H1 (cell line): ENCODE measurements around the gene ZNF366. TPM values are rescaled to one million over a fixed set of nuclear protein-coding genes. Genes with fewer than 3 reads are reported as not detected.

ENCODE experiments used
- CTCF ChIA-PET: fragments of 300-600 bp; sonication (Branson Sonifier 250); formaldehyde crosslinking; loops from one replicate; lab custom pipeline; 2021; ENCODE audit not compliant: partially characterized antibody; lab: Charles Lee
- POLR2A ChIA-PET: fragments of 300-600 bp; sonication (Branson Sonifier 250); formaldehyde crosslinking; loops from one replicate; lab custom pipeline; 2021; ENCODE audit warnings: inconsistent platforms; ENCODE audit not compliant: partially characterized antibody; lab: Charles Lee
- DNase-seq, 2 experiments: peaks; one replicate each; pipeline versions ENCODE4 v3.0.0 to v3.0.0-alpha.2; 2010 to 2022; ENCODE audit warnings: low spot score in 2 of 2, low read depth in 1 of 2, mixed read lengths in 1 of 2
- FAIRE-seq: peaks from 2 replicates; lab custom pipeline; 2011; peaks lifted over from hg19 to GRCh38; lab: Jason Lieb, UNC
- H2AFZ ChIP-seq: 2 replicates; pipeline ENCODE4 v1.8.1; 2012; ENCODE audit warnings: low read length, inconsistent platforms
- H2AK5ac ChIP-seq: 2 replicates; pipeline ENCODE4 v1.6.1; 2013; ENCODE audit warnings: low read depth, low read length
- H2BK120ac ChIP-seq: replicated peaks from 2 replicates; pipeline ENCODE3; 2013; ENCODE audit warnings: low read depth, low read length, inconsistent platforms
- H2BK12ac ChIP-seq: 2 replicates; pipeline ENCODE4 v1.6.1; 2013; ENCODE audit warnings: low read depth, low read length
- H2BK15ac ChIP-seq: 2 replicates; pipeline ENCODE4 v1.6.1; 2013; ENCODE audit warnings: low read length
- H2BK20ac ChIP-seq: 2 replicates; pipeline ENCODE4 v1.6.1; 2013; ENCODE audit warnings: low read length
- H2BK5ac ChIP-seq: 2 replicates; pipeline ENCODE4 v1.6.1; 2013; ENCODE audit warnings: low read depth, low read length
- H3K14ac ChIP-seq: 2 replicates; pipeline ENCODE4 v1.6.1; 2013; ENCODE audit warnings: inconsistent platforms; ENCODE audit not compliant: insufficient read length
- H3K18ac ChIP-seq: 2 replicates; pipeline ENCODE4 v1.6.1; 2013; ENCODE audit warnings: low read length; ENCODE audit errors: extremely low read depth
- H3K23ac ChIP-seq: 2 replicates; pipeline ENCODE4 v1.6.1; 2013; ENCODE audit warnings: inconsistent platforms; ENCODE audit not compliant: insufficient read length
- H3K23me2 ChIP-seq: 2 replicates; pipeline ENCODE4 v1.6.1; 2013; ENCODE audit warnings: low read depth, low read length
- H3K27ac ChIP-seq: 2 replicates; pipeline ENCODE4 v1.6.1; 2011; ENCODE audit warnings: low read depth, low read length, inconsistent platforms
- H3K27me3 ChIP-seq, 4 experiments: replicated peaks in 1 of 4; 1 replicate in 1 of 4; 2 replicates in 3 of 4; pipeline versions ENCODE4 v1.6.1 to v1.8.1; 2011 to 2013; ENCODE audit warnings: low read length in 3 of 4, mild to moderate bottlenecking in 3 of 4, inconsistent platforms in 2 of 4, mixed read lengths in 2 of 4, moderate library complexity in 1 of 4; ENCODE audit not compliant: control insufficient read depth in 3 of 4, insufficient read depth in 3 of 4; ENCODE audit errors: extremely low read depth in 1 of 4
- H3K36me3 ChIP-seq, 4 experiments: 2 replicates each; pipeline versions ENCODE4 v1.6.1 to v1.8.1; 2011 to 2013; ENCODE audit warnings: mild to moderate bottlenecking in 4 of 4, low read length in 3 of 4, moderate library complexity in 2 of 4, control low read depth in 1 of 4, inconsistent platforms in 1 of 4; ENCODE audit not compliant: insufficient read depth in 4 of 4, control insufficient read depth in 2 of 4
- H3K4ac ChIP-seq: replicated peaks from 2 replicates; pipeline ENCODE3; 2013; ENCODE audit warnings: low read length, low read depth, mixed read lengths, inconsistent platforms; ENCODE audit not compliant: insufficient read length
- H3K4me1 ChIP-seq, 4 experiments: replicated peaks in 1 of 4; 1 replicate in 1 of 4; 2 replicates in 3 of 4; pipeline versions ENCODE4 v1.6.1 to v1.8.1; 2011 to 2013; ENCODE audit warnings: low read length in 3 of 4, inconsistent platforms in 2 of 4, mixed read lengths in 1 of 4; ENCODE audit not compliant: insufficient read depth in 4 of 4, control insufficient read depth in 3 of 4
- H3K4me2 ChIP-seq, 2 experiments: 2 replicates each; pipeline versions ENCODE4 v1.6.1 to v1.8.1; 2011 to 2013; ENCODE audit warnings: low read depth in 2 of 2, low read length in 2 of 2, control low read depth in 1 of 2, inconsistent platforms in 1 of 2, mild to moderate bottlenecking in 1 of 2; ENCODE audit not compliant: insufficient read depth in 1 of 2
- H3K4me3 ChIP-seq, 4 experiments: fragments of 200-600, 300-600 bp in 1 of 4; sonication (generic), shearing (Covaris generic), sonication (Bioruptor Twin) in 1 of 4; 2 replicates each; pipeline versions ENCODE4 v1.5.1 to v1.8.1; 2011 to 2016; ENCODE audit warnings: low read length in 4 of 4, low read depth in 3 of 4, control low read depth in 2 of 4, inconsistent platforms in 2 of 4, mild to moderate bottlenecking in 2 of 4, mixed read lengths in 1 of 4, moderate library complexity in 1 of 4; ENCODE audit not compliant: insufficient read depth in 2 of 4; ENCODE audit errors: extremely low read depth in 1 of 4
- H3K56ac ChIP-seq: replicated peaks from 2 replicates; pipeline ENCODE3; 2013; ENCODE audit warnings: low read depth, mild to moderate bottlenecking, mixed read lengths, low read length, inconsistent platforms; ENCODE audit not compliant: insufficient read length
- H3K79me1 ChIP-seq: 2 replicates; pipeline ENCODE4 v1.6.1; 2013; ENCODE audit warnings: low read depth, low read length, control low read depth
- H3K79me2 ChIP-seq, 2 experiments: 2 replicates each; pipeline versions ENCODE4 v1.6.1 to v1.8.1; 2012 to 2013; ENCODE audit warnings: low read length in 2 of 2, mild to moderate bottlenecking in 2 of 2, inconsistent platforms in 1 of 2; ENCODE audit not compliant: insufficient read depth in 2 of 2, control insufficient read depth in 1 of 2
- H3K9ac ChIP-seq, 4 experiments: replicated peaks in 1 of 4; 1 replicate in 1 of 4; 2 replicates in 3 of 4; pipeline versions ENCODE4 v1.6.1 to v1.8.1; 2011 to 2013; ENCODE audit warnings: low read depth in 3 of 4, low read length in 3 of 4, control low read depth in 2 of 4, mild to moderate bottlenecking in 2 of 4, moderate library complexity in 2 of 4, inconsistent platforms in 1 of 4; ENCODE audit errors: extremely low read depth in 1 of 4
- H3K9me3 ChIP-seq, 2 experiments: 2 replicates each; pipeline versions ENCODE4 v1.6.1 to v1.8.1; 2012 to 2013; ENCODE audit warnings: mild to moderate bottlenecking in 2 of 2, moderate library complexity in 2 of 2, control low read depth in 1 of 2, inconsistent platforms in 1 of 2, low read depth in 1 of 2, low read length in 1 of 2, mixed read lengths in 1 of 2; ENCODE audit not compliant: insufficient read depth in 2 of 2
- H4K20me1 ChIP-seq, 2 experiments: replicated peaks in 1 of 2; 2 replicates each; pipeline versions ENCODE3 to v1.8.1; 2011 to 2013; ENCODE audit warnings: inconsistent platforms in 2 of 2, low read length in 2 of 2, mild to moderate bottlenecking in 1 of 2; ENCODE audit not compliant: insufficient read depth in 2 of 2, control insufficient read depth in 1 of 2
- H4K5ac ChIP-seq: 2 replicates; pipeline ENCODE4 v1.6.1; 2013; ENCODE audit warnings: low read length, low read depth, mixed read lengths, inconsistent platforms; ENCODE audit not compliant: insufficient read length
- H4K8ac ChIP-seq: 2 replicates; pipeline ENCODE4 v1.8.0; 2013; ENCODE audit warnings: mild to moderate bottlenecking, moderate library complexity, low read length, inconsistent platforms; ENCODE audit not compliant: insufficient read depth; ENCODE audit errors: extremely low read depth
- H4K91ac ChIP-seq: replicated peaks from 2 replicates; pipeline ENCODE3; 2013; ENCODE audit warnings: low read length, mixed read lengths, inconsistent platforms; ENCODE audit not compliant: insufficient read length
- BACH1 ChIP-seq: IDR thresholded peaks from 2 replicates; pipeline ENCODE4 v1.6.1; 2012; ENCODE audit warnings: low read length, improper control_type of control experiment
- CEBPB ChIP-seq: IDR thresholded peaks from 2 replicates; pipeline ENCODE4 v1.6.1; 2012; ENCODE audit warnings: low read depth, low read length
- CTBP2 ChIP-seq: IDR thresholded peaks from 2 replicates; pipeline ENCODE4 v1.7.0; 2011; ENCODE audit warnings: borderline replicate concordance, mild to moderate bottlenecking, moderate library complexity, mixed read lengths, low read length; ENCODE audit not compliant: insufficient read depth, insufficient read length
- CTCF ChIP-seq, 3 experiments: IDR thresholded peaks; 1 replicate in 2 of 3; 2 replicates in 1 of 3; pipeline versions ENCODE4 v1.5.1 to v1.6.1; 2011; ENCODE audit warnings: low read length in 3 of 3, mild to moderate bottlenecking in 3 of 3, inconsistent platforms in 2 of 3, low read depth in 1 of 3, moderate library complexity in 1 of 3; ENCODE audit not compliant: insufficient read depth in 1 of 3; ENCODE audit errors: control extremely low read depth in 1 of 3
- E2F6 ChIP-seq: IDR thresholded peaks from 2 replicates; pipeline ENCODE4 v1.6.1; 2012; ENCODE audit warnings: inconsistent platforms
- FOSL1 ChIP-seq: IDR thresholded peaks from 2 replicates; pipeline ENCODE4 v1.6.1; 2011; ENCODE audit warnings: mild to moderate bottlenecking, low read depth, low read length, moderate library complexity; ENCODE audit not compliant: insufficient read depth
- JUN ChIP-seq: IDR thresholded peaks from 2 replicates; pipeline ENCODE4 v1.6.1; 2011; ENCODE audit warnings: low read depth, mild to moderate bottlenecking, improper control_type of control experiment, low read length
- JUND ChIP-seq: IDR thresholded peaks from 2 replicates; pipeline ENCODE4 v1.6.1; 2011; ENCODE audit warnings: mild to moderate bottlenecking, improper control_type of control experiment, low read length
- KDM4A ChIP-seq: IDR thresholded peaks from one replicate; pipeline ENCODE4 v1.7.1; 2012; ENCODE audit warnings: low read depth, mild to moderate bottlenecking, moderate library complexity, low read length, inconsistent platforms; ENCODE audit not compliant: severe bottlenecking
- RBBP5 ChIP-seq: IDR thresholded peaks from 2 replicates; pipeline ENCODE4 v1.7.1; 2012; ENCODE audit warnings: low read depth, mild to moderate bottlenecking, inconsistent platforms, low read length, moderate library complexity, borderline replicate concordance
- SP2 ChIP-seq: IDR thresholded peaks from 2 replicates; pipeline ENCODE4 v1.6.1; 2012; ENCODE audit warnings: mild to moderate bottlenecking, low read length, inconsistent platforms
- YY1 ChIP-seq: IDR thresholded peaks from 2 replicates; pipeline ENCODE4 v1.6.1; 2011; ENCODE audit warnings: low read depth, mild to moderate bottlenecking, low read length
- polyA plus RNA-seq, 7 experiments: library from polyadenylated mRNA; depleted of rRNA in 3 of 7; stranded (reverse) in 5 of 7; unstranded in 2 of 7; fragments of >200 nt in 5 of 7; fragments of 200-250 nt in 2 of 7; gene quantifications; 1 replicate in 5 of 7; 2 replicates in 1 of 7; 4 replicates in 1 of 7; pipeline versions ENCODE4 v1.2.1 to v1.2.3, GENCODE V29; 2011 to 2013; ENCODE audit warnings: missing spikeins in 2 of 7, mixed read lengths in 2 of 7
- total RNA-seq: library from RNA; stranded (reverse); fragmentation: NEBNext Ultra II Directional; extraction: Animal tissue kit (Norgen Biotek cat#: 25700); gene quantifications from 2 replicates; pipeline ENCODE4 v1.2.1, GENCODE V29; 2021

Gene ZNF366
- total and polyA plus RNA-seq, 2 of the 8 experiments (the other 6 are each of a cell fraction or from before 2014, with no cell fraction given), result not detected

GRCh38 chr5:72519111-72519510 lies 11.9 kb upstream of the ZNF366 start:
- H2AFZ ChIP-seq, result 0 out of 2 replicates have a peak overlapping the region, but pooled peaks have one; percentile 37
- no peak overlapping the region for H3K4me3 ChIP-seq
- no peak for DNase-seq
- H2BK12ac ChIP-seq, result no peak overlapping the region
- no peak overlapping the region for H2BK5ac ChIP-seq
- H3K9ac ChIP-seq, result no peak overlapping the region
- peaks cover 0 to 2% (median under 1%) of the 10 kb centered on the region in 4 experiments; a peak in 1 of 7 replicates for H3K4me1 ChIP-seq
- H3K23me2 ChIP-seq, result no peaks in the 10 kb centered on the region
- no peak overlapping the region for H3K23ac ChIP-seq
- H3K14ac ChIP-seq, result no peak overlapping the region
- no peak overlapping the region for H4K8ac ChIP-seq
- no peak overlapping the region for H2BK20ac ChIP-seq
- H3K9me3 ChIP-seq, result no peaks in the 10 kb centered on the region; a peak in 1 of 4 replicates
- H2BK120ac ChIP-seq, result no peak overlapping the region
- H4K5ac ChIP-seq, result no peak overlapping the region
- FAIRE-seq, result no peak
- no peaks in the 10 kb centered on the region for H3K79me2 ChIP-seq
- no peaks in the 10 kb centered on the region for H3K27me3 ChIP-seq
- CTCF ChIA-PET, result interaction anchor here (1.0 to 1.8 kb wide), 5 partner anchors 115 to 298 kb away, joined by 3 to 7 read pairs (median 3); no protein-coding TSS in a partner anchor
- no peak overlapping the region for H3K4me2 ChIP-seq
- no peak overlapping the region for H2BK15ac ChIP-seq
- no peaks in the 10 kb centered on the region for H4K20me1 ChIP-seq
- H3K27ac ChIP-seq, result no peak overlapping the region
- no peaks in the 10 kb centered on the region for H3K79me1 ChIP-seq
- no peak overlapping the region for H2AK5ac ChIP-seq
- H3K4ac ChIP-seq, result no peak overlapping the region
- no peak overlapping the region for H3K18ac ChIP-seq
- no peak overlapping the region for H3K56ac ChIP-seq
- no peak overlapping the region for H4K91ac ChIP-seq
- POLR2A ChIA-PET, result no interaction called here
- H3K36me3 ChIP-seq, result no peaks in the 10 kb centered on the region
- TF ChIP-seq FOSL1 (no peak), JUN (no peak), JUND (no peak), YY1 (no peak), RBBP5 (no peak), KDM4A (no peak), CEBPB (no peak), CTBP2 (no peak), E2F6 (no peak), CTCF (IDR thresholded peaks at IDR 0.05; ENCODE audit: control extremely low read depth in 1 of 3, insufficient read depth in 1 of 3, low read depth in 1 of 3, low read length in 3 of 3) (no peak), SP2 (no peak), BACH1 (no peak)
